Measurements from ENCODE around the gene MSGN1.
"Not testable (repeated sequence)": the region's sequence is repeated elsewhere in the genome, so short reads cannot be mapped to it uniquely, and the experiment has no call there.

Gene MSGN1

DNA sequence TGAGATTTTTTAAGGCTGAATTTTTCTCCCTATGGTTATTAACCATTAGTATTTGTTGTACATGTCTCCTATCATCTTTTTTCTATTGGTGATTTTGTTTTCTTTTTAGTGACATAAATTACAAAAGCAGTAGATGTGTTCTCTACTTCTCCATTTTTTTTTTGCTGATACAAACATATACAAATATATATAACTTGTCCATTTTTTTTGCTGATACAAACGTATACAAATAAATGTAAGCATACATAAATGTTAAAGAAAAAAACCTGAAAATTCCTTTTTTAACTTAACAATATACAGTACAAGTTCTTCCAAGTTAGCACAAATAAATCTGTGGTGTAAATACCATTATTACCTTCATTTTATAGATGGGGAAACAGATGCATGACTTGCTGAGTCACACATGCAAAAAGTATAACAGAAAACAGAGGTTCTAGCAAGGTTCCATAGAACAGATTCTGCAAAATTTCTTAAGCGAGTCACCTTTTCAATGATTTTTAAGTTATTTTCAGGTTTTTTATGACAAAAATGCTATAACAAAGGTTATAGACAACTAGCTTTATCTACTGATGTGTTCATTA lies 2.1 kb downstream of the MSGN1 start:
- no peak overlapping the region for H3K4me3 ChIP-seq (ENCODE audit: low read depth, low read length)

DNA sequence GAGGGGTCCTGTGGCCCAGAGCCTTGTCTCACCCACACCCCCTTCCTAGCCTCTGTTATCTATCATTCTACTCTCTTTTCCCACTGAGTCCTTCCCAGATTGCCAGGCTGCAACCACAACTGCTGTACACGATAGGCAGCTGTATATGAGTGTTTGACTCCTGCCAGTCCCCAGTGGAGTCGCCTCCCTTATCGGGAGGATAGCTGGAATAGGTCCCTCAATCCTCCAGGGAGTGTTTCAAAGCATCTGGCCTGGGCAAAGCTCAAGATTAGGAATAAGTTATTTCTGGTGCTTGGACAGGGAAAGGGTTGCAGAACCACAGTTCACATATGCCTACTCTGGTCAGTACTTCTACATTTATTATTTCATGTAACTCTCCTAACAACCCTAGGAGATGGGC lies 4.8 kb downstream of the MSGN1 start:
- TF ChIP-seq, protein P1, sequence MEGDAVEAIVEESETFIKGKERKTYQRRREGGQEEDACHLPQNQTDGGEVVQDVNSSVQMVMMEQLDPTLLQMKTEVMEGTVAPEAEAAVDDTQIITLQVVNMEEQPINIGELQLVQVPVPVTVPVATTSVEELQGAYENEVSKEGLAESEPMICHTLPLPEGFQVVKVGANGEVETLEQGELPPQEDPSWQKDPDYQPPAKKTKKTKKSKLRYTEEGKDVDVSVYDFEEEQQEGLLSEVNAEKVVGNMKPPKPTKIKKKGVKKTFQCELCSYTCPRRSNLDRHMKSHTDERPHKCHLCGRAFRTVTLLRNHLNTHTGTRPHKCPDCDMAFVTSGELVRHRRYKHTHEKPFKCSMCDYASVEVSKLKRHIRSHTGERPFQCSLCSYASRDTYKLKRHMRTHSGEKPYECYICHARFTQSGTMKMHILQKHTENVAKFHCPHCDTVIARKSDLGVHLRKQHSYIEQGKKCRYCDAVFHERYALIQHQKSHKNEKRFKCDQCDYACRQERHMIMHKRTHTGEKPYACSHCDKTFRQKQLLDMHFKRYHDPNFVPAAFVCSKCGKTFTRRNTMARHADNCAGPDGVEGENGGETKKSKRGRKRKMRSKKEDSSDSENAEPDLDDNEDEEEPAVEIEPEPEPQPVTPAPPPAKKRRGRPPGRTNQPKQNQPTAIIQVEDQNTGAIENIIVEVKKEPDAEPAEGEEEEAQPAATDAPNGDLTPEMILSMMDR (IDR thresholded peaks at IDR 0.05; ENCODE audit: low read depth, low read length), result no peak
- no peak overlapping the region for H3K4me3 ChIP-seq (ENCODE audit: low read depth, low read length)

More for the DNA sequence above, 2.1 kb downstream of the MSGN1 start:
- TF ChIP-seq, protein P1 (IDR thresholded peaks at IDR 0.05; ENCODE audit: low read depth, low read length), result no peak

DNA sequence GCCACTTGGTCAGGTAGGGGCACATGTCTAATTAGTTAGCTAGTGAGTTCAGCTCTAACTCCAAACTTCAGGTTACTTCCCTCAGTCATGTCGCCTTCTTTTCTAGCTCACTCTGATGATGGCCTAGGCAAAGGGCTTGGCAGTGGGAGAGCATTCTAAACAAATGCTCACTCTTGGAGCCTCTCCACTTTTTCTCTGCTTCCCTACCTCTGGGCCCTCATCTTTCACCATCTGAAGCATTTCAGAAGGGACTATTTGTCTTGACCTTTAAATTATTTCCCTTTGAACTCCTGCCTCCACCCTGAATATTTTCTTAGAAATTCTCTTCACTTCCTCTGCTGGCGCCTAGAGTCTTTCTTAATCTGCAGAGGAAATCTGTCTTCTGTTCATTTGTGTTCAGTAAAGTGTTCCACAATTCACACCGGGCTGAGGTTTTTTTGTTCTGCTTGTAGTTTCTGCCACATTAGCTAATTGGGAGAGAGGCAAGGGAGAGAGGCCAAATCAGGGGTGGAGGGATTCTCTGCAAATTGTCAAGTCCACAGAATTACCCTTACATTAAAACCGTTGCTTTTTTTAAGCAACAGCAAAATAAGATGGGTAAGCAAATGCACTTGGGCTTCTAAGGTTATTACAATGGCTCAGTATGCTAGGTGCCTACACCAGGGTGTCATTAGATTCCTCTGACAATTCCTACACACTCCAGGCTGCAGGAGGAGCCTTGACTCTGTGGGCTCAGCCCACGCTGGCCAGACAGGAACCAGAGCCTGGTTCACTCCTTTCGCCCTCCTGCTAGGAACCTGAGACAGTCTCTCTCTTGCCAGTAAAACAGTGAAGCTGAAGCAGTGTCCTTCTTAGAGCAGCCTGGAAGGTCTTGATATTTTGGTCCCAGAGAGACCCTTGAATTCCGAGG lies 5.5 kb downstream of the MSGN1 start:
- TF ChIP-seq, protein P1 (IDR thresholded peaks at IDR 0.05; ENCODE audit: low read depth, low read length), result no peak
- H3K4me3 ChIP-seq (ENCODE audit: low read depth, low read length), result no peak overlapping the region

DNA sequence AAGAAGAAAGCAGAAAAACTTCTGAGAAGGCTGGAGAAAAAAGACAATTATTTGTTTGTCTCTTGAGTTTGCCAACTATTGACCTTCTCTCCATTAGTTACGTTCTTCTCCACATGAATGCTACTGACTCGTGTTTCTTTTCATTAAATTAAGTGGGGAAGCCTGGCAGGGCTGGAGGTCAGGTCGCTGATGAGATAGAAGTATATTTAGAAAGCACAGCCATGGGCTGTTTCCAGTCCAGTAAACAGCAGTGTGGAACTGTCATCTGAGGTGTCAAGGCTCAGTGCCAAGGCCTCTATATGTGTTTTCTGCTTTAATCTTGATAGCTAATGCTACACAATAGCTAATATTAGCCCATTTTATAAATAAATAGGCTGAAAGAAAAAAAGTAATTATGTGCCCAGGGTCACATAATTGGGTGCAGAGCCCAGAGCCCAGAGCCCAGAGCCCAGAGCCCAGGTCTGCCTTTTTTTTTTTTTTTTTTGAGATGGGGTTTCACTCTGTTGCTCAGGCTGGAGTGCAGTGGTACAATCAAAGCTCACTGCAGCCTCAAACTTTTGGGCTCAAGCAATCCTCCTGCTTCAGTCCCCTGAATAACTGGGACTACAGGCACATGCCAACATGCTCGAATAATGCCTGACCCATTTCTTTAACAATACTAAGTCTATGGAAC lies 6.3 kb downstream of the MSGN1 start:
- TF ChIP-seq, protein P1 (IDR thresholded peaks at IDR 0.05; ENCODE audit: low read depth, low read length), result no peak

DNA sequence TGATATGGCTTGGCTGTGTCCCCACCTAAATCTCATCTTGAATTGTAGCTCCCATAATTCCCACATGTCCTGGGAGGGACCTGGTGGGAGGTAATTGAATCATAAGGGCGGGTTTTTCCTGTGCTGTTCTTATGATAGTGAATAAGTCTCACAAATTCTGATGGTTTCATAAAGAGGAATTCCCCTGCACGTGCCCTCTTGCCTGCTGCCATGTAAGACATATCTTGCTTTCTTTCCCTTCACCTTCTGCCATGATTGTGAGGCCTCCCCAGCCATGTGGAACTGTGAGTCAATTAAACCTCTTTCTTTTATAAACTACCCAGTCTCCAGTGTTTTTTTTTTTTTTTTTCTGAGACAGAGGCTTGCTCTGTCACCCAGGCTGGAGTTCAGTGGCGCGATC lies 7.4 kb downstream of the MSGN1 start:
- not testable (repeated sequence) for H3K4me3 ChIP-seq (ENCODE audit: low read depth, low read length)

More for the DNA sequence above, 6.3 kb downstream of the MSGN1 start:
- no peak overlapping the region for H3K4me3 ChIP-seq (ENCODE audit: low read depth, low read length)

DNA sequence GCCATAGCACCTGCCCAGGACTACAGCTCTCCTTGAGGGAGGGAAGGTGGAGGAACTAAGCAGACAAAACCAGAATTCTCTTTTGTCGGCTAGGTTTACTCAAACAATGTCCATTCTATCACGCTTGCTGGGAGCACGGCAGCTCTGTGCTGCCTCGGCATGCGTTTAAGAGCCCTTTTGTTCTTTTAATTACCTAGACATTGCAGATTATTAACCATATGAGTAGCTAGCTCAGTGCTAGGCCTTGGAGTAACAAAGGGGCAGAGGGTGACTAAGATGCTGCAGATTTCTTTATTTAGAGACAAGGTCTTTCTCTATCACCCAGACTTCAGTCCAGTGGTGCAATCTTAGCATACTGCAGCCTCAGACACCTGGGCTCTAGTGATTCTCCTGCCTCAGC lies 11.1 kb downstream of the MSGN1 start:
- TF ChIP-seq, protein P1 (IDR thresholded peaks at IDR 0.05; ENCODE audit: low read depth, low read length), result no peak
- no peak overlapping the region for H3K4me3 ChIP-seq (ENCODE audit: low read depth, low read length)

DNA sequence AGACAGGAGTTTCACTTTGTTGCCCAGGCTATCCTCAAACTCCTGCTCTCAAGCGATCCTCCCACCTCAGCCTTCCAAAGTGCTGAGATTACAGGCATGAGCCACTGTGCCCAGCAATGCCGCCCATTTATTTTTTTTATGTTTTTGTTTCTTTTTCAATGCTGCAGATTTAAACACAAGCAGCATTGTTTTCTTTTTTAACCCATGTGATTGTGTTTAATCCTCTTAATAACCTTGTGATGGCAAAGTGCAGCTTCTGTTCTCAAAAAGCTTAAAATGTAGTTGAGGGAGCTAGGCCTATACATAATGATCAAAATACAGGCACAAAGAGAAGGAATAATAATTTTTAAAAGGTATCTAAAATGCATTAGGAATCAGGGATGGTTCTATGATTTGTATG lies 11.5 kb downstream of the MSGN1 start:
- no peak overlapping the region for H3K4me3 ChIP-seq (ENCODE audit: low read depth, low read length)
- TF ChIP-seq, protein P1 (IDR thresholded peaks at IDR 0.05; ENCODE audit: low read depth, low read length), result no peak
